HepG2 (cell line): ENCODE measurements around the gene ZSCAN4. TPM values are rescaled to one million over a fixed set of nuclear protein-coding genes. Genes with fewer than 3 reads are reported as not detected.

ENCODE experiments used
- ATAC-seq: fragments of 200-7000 bp; cut with Tn5 transposase; 3 replicates; pipeline ENCODE4 v1.9.1; 2020; ENCODE audit warnings: mild to moderate bottlenecking, moderate library complexity
- BruUV-seq: library from RNA; stranded (reverse); fragments of 400-500 nt; replicated peaks from 2 replicates; lab custom pipeline; 2021; lab: Mats Ljungman, UMichigan
- CTCF ChIA-PET: fragments of 300-600 bp; formaldehyde crosslinking; extraction: SDS; loops from one replicate; lab custom pipeline; 2021; ENCODE audit warnings: low total read pairs, inconsistent platforms, low intra/inter-chr PET ratio; lab: Yijun Ruan, JAX
- POLR2A ChIA-PET: fragments of 350-600 bp; sonication (Branson Sonifier 250); formaldehyde crosslinking; loops from one replicate; lab custom pipeline; 2020; ENCODE audit warnings: antibody characterized with exemption, inconsistent platforms; lab: Yijun Ruan, JAX
- DNase-seq: peaks from one replicate; pipeline ENCODE4 v3.0.0-alpha.2; 2015; ENCODE audit warnings: low spot score
- FAIRE-seq: peaks from 3 replicates; lab custom pipeline; 2011; peaks lifted over from hg19 to GRCh38; lab: Jason Lieb, UNC
- H2AFZ ChIP-seq: one replicate; pipeline ENCODE4 v1.6.1; 2011; ENCODE audit warnings: low read length, inconsistent platforms
- H3K27ac ChIP-seq: fragments of 300-600 bp; 3 replicates; pipeline ENCODE4 v1.8.0; 2011; ENCODE audit warnings: mixed run types, mild to moderate bottlenecking, mixed read lengths, low read length, inconsistent platforms; ENCODE audit not compliant: insufficient read depth; ENCODE audit errors: extremely low read length
- H3K27me3 ChIP-seq, 2 experiments: fragments of 200-600 bp in 1 of 2; 2 replicates in 1 of 2; 3 replicates in 1 of 2; pipeline versions ENCODE4 v1.6.0 to v1.8.0; 2011; ENCODE audit warnings: low read length in 2 of 2, mild to moderate bottlenecking in 2 of 2, moderate library complexity in 2 of 2, inconsistent platforms in 1 of 2; ENCODE audit not compliant: insufficient read depth in 2 of 2, control insufficient read depth in 1 of 2
- H3K36me3 ChIP-seq, 2 experiments: fragments of 200-600 bp in 1 of 2; replicated peaks in 1 of 2; 2 replicates in 1 of 2; 3 replicates in 1 of 2; pipeline versions ENCODE4 v1.5.1 to v1.8.0; 2011; ENCODE audit warnings: low read length in 2 of 2, inconsistent platforms in 1 of 2; ENCODE audit not compliant: insufficient read depth in 2 of 2, control insufficient read depth in 1 of 2
- H3K4me1 ChIP-seq: 2 replicates; pipeline ENCODE4 v1.5.1; 2012; ENCODE audit warnings: low read length, inconsistent platforms; ENCODE audit not compliant: insufficient read depth
- H3K4me2 ChIP-seq: 2 replicates; pipeline ENCODE4 v1.6.0; 2011; ENCODE audit warnings: low read depth, low read length, inconsistent platforms
- H3K4me3 ChIP-seq, 3 experiments: fragments of 200-600 bp in 1 of 3; sonication (generic), shearing (Covaris generic) in 1 of 3; replicated peaks in 1 of 3; 2 replicates each; pipeline ENCODE4 v1.5.1; 2011 to 2016; ENCODE audit warnings: low read length in 3 of 3, inconsistent platforms in 2 of 3, low read depth in 2 of 3, mild to moderate bottlenecking in 2 of 3, control low read depth in 1 of 3, mixed read lengths in 1 of 3; ENCODE audit not compliant: insufficient read depth in 1 of 3
- H3K79me2 ChIP-seq: one replicate; pipeline ENCODE4 v1.6.1; 2011; ENCODE audit warnings: low read length, inconsistent platforms; ENCODE audit not compliant: insufficient read depth
- H3K9ac ChIP-seq: 2 replicates; pipeline ENCODE4 v1.6.0; 2011; ENCODE audit warnings: mild to moderate bottlenecking, low read depth, low read length, inconsistent platforms; ENCODE audit not compliant: insufficient read depth
- H3K9me3 ChIP-seq: 2 replicates; pipeline ENCODE4 v1.5.1; 2012; ENCODE audit warnings: mild to moderate bottlenecking, low read length
- H4K20me1 ChIP-seq: 2 replicates; pipeline ENCODE4 v1.6.0; 2011; ENCODE audit warnings: inconsistent platforms, mild to moderate bottlenecking, low read length, moderate library complexity; ENCODE audit not compliant: insufficient read depth
- CHD2 ChIP-seq: IDR thresholded peaks from 2 replicates; pipeline ENCODE4 v1.6.1; 2011; ENCODE audit warnings: low read depth, low read length, improper control_type of control experiment
- FIP1L1 ChIP-seq: fragments of 200-400 bp; formaldehyde crosslinking; IDR thresholded peaks from 2 replicates; pipeline ENCODE4 v1.6.1; 2018; ENCODE audit warnings: low read depth, mild to moderate bottlenecking, low read length, moderate library complexity, borderline replicate concordance; ENCODE audit not compliant: insufficient read depth
- IKZF1 ChIP-seq: fragments of 450-650 bp; IDR thresholded peaks from 2 replicates; pipeline ENCODE4 v1.7.1; 2016
- LBX2 ChIP-seq: sonication (generic); formaldehyde crosslinking; IDR thresholded peaks from 2 replicates; pipeline ENCODE4 v1.5.0; 2020; ENCODE audit warnings: missing genetic modification reagents, mild to moderate bottlenecking, borderline replicate concordance
- SIN3B ChIP-seq: fragments of 150-350 bp; IDR thresholded peaks from 2 replicates; pipeline ENCODE4 v1.6.1; 2014; ENCODE audit warnings: low read length
- SNAI1 ChIP-seq: sonication (generic); formaldehyde crosslinking; IDR thresholded peaks from 2 replicates; pipeline ENCODE4 v1.5.0; 2020; ENCODE audit warnings: mild to moderate bottlenecking, missing genetic modification reagents, borderline replicate concordance
- ZMAT5 ChIP-seq: sonication (generic); formaldehyde crosslinking; IDR thresholded peaks from 2 replicates; pipeline ENCODE4 v1.5.0; 2020; ENCODE audit warnings: mild to moderate bottlenecking, low read depth, missing genetic modification reagents, borderline replicate concordance
- ZNF3 ChIP-seq: IDR thresholded peaks from 2 replicates; pipeline ENCODE4 v1.7.0; 2017; ENCODE audit warnings: inconsistent platforms
- ZNF552 ChIP-seq: sonication (generic); formaldehyde crosslinking; IDR thresholded peaks from 2 replicates; pipeline ENCODE4 v1.9.0; 2022; ENCODE audit warnings: missing genetic modification reagents, mild to moderate bottlenecking, borderline replicate concordance
- ZNF567 ChIP-seq: sonication (generic); formaldehyde crosslinking; IDR thresholded peaks from 2 replicates; pipeline ENCODE4 v1.8.1; 2023; ENCODE audit warnings: mild to moderate bottlenecking, missing genetic modification reagents, borderline replicate concordance
- ZNF605 ChIP-seq: sonication (generic); formaldehyde crosslinking; IDR thresholded peaks from 2 replicates; pipeline ENCODE4 v1.8.0; 2022; ENCODE audit warnings: mild to moderate bottlenecking, missing genetic modification reagents
- ZNF780A ChIP-seq: sonication (generic); formaldehyde crosslinking; IDR thresholded peaks from 2 replicates; pipeline ENCODE4 v1.8.0; 2022; ENCODE audit warnings: mild to moderate bottlenecking, missing genetic modification reagents, moderate library complexity
- WGBS: methylation state at CpG from one replicate; pipeline ENCODE4 v1.1.6; 2017; ENCODE audit warnings: low lambda C conversion rate; 5-methylcytosine and 5-hydroxymethylcytosine counted together
- in situ Hi-C: cut with HindIII; loops from 2 replicates; pipeline ENCODE4 v1.10.0; 2017; ENCODE audit warnings: low pct_unique_long_range_greater_than_20kb; ENCODE audit not compliant: extremely low pct_ligation_motif_present
- intact Hi-C: fragments of 100-400 bp; cut with micrococcal nuclease; formaldehyde crosslinking; loops from one replicate; pipeline ENCODE4 v1.10.0; 2022; ENCODE audit not compliant: unreplicated experiment
- polyA plus RNA-seq, 8 experiments: library from polyadenylated mRNA; depleted of rRNA in 3 of 8; stranded (reverse) in 7 of 8; unstranded in 1 of 8; fragments of >200 nt; fragmentation: Illumina TruSeq in 4 of 8; extraction: Trizol in 4 of 8; gene quantifications; 2 replicates each; pipeline versions ENCODE4 v1.2.1 to v1.2.3, GENCODE V29; 2011 to 2016; ENCODE audit warnings: low read depth in 4 of 8, missing spikeins in 1 of 8, mixed read lengths in 1 of 8; ENCODE audit not compliant: insufficient read depth in 1 of 8
- total RNA-seq, 5 experiments: library from RNA; depleted of rRNA; stranded (reverse); fragments of >200 nt; fragmentation: Illumina TruSeq; extraction: Trizol; gene quantifications; 2 replicates each; pipeline ENCODE4 v1.2.3, GENCODE V29; 2016; ENCODE audit warnings: low read depth in 1 of 5
- TF ChIP-seq, protein P1 (sequence below): sonication (generic); formaldehyde crosslinking; IDR thresholded peaks from 2 replicates; pipeline ENCODE4 v1.8.0; 2022; ENCODE audit warnings: mild to moderate bottlenecking, missing genetic modification reagents
- TF ChIP-seq, protein P2 (sequence below): sonication (generic); formaldehyde crosslinking; IDR thresholded peaks from 2 replicates; pipeline ENCODE4 v1.4.0; 2020; ENCODE audit warnings: missing genetic modification reagents, borderline replicate concordance
- TF ChIP-seq, protein P3 (sequence below): sonication (generic); formaldehyde crosslinking; IDR thresholded peaks from 2 replicates; pipeline ENCODE4 v1.5.0; 2020; ENCODE audit warnings: mild to moderate bottlenecking, missing genetic modification reagents, borderline replicate concordance
- TF ChIP-seq, protein P4 (sequence below): sonication (generic); formaldehyde crosslinking; IDR thresholded peaks from 2 replicates; pipeline ENCODE4 v1.4.0; 2020; ENCODE audit warnings: missing genetic modification reagents

ZSCAN4 gene
- total and polyA plus RNA-seq, 2 of the 13 experiments (the other 11 are each of a cell fraction or from before 2014, with no cell fraction given): 0.60 to 0.73 TPM

GRCh38 chr19:57682226-57682766 lies 13.6 kb downstream of the ZSCAN4 start:
- in situ Hi-C loops (no loop called here), intact Hi-C loops (no loop called here)
- BruUV-seq: no TSS peak
- ChIA-PET CTCF (no interaction called here), POLR2A (interaction anchor here (0.9 to 1.8 kb wide), 13 partner anchors 12 to 1087 kb away, joined by 3 to 21 read pairs (median 5); partner anchors contain the start of genes ZNF134, ZNF549, ZNF552 and ZNF587)
- ATAC-seq (peak; percentile 28; the same call in 2 of the 3 replicates), FAIRE-seq (no peak), DNase-seq (no peak)
- H3K27me3 ChIP-seq: no peaks in the 10 kb centered on the region; a peak in 1 of 5 replicates
- H3K36me3 ChIP-seq: peaks cover 9 to 41% of the 10 kb centered on the region in 2 experiments
- peak overlapping the region; percentile 93 to 99 (median 96) for H3K4me3 ChIP-seq
- peaks cover 11% of the 10 kb centered on the region; the same call in 1 of the 2 replicates for H3K9me3 ChIP-seq
- peaks cover 24% of the 10 kb centered on the region for H3K4me1 ChIP-seq
- peak overlapping the region; percentile 89 for H3K9ac ChIP-seq
- H3K27ac ChIP-seq: peak overlapping the region; percentile 65
- H4K20me1 ChIP-seq: no peaks in the 10 kb centered on the region
- H2AFZ ChIP-seq: no peak overlapping the region
- peaks cover 50% of the 10 kb centered on the region for H3K79me2 ChIP-seq
- WGBS: 1% methylated on average over 11 of the region's 19 CpGs
- H3K4me2 ChIP-seq: peak overlapping the region; percentile 96
- TF ChIP-seq ZNF3 (CRISPR knock-in tag): no peak
- TF ChIP-seq SIN3B: no peak
- no peak for TF ChIP-seq ZNF552 (CRISPR knock-in tag)
- TF ChIP-seq, protein P1, sequence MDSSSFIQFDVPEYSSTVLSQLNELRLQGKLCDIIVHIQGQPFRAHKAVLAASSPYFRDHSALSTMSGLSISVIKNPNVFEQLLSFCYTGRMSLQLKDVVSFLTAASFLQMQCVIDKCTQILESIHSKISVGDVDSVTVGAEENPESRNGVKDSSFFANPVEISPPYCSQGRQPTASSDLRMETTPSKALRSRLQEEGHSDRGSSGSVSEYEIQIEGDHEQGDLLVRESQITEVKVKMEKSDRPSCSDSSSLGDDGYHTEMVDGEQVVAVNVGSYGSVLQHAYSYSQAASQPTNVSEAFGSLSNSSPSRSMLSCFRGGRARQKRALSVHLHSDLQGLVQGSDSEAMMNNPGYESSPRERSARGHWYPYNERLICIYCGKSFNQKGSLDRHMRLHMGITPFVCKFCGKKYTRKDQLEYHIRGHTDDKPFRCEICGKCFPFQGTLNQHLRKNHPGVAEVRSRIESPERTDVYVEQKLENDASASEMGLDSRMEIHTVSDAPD (CRISPR knock-in tag): no peak
- TF ChIP-seq, protein P2, sequence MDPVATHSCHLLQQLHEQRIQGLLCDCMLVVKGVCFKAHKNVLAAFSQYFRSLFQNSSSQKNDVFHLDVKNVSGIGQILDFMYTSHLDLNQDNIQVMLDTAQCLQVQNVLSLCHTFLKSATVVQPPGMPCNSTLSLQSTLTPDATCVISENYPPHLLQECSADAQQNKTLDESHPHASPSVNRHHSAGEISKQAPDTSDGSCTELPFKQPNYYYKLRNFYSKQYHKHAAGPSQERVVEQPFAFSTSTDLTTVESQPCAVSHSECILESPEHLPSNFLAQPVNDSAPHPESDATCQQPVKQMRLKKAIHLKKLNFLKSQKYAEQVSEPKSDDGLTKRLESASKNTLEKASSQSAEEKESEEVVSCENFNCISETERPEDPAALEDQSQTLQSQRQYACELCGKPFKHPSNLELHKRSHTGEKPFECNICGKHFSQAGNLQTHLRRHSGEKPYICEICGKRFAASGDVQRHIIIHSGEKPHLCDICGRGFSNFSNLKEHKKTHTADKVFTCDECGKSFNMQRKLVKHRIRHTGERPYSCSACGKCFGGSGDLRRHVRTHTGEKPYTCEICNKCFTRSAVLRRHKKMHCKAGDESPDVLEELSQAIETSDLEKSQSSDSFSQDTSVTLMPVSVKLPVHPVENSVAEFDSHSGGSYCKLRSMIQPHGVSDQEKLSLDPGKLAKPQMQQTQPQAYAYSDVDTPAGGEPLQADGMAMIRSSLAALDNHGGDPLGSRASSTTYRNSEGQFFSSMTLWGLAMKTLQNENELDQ (CRISPR knock-in tag): no peak
- TF ChIP-seq CHD2: no peak
- TF ChIP-seq ZNF780A: no peak
- TF ChIP-seq SNAI1 (CRISPR knock-in tag): no peak
- TF ChIP-seq ZNF567: no peak
- TF ChIP-seq FIP1L1: no peak
- no peak for TF ChIP-seq ZMAT5 (CRISPR knock-in tag)
- no peak for TF ChIP-seq LBX2 (CRISPR knock-in tag)
- 0 out of 2 replicates have a peak, but pooled peaks have one; percentile 3 for TF ChIP-seq ZNF605
- TF ChIP-seq, protein P3, sequence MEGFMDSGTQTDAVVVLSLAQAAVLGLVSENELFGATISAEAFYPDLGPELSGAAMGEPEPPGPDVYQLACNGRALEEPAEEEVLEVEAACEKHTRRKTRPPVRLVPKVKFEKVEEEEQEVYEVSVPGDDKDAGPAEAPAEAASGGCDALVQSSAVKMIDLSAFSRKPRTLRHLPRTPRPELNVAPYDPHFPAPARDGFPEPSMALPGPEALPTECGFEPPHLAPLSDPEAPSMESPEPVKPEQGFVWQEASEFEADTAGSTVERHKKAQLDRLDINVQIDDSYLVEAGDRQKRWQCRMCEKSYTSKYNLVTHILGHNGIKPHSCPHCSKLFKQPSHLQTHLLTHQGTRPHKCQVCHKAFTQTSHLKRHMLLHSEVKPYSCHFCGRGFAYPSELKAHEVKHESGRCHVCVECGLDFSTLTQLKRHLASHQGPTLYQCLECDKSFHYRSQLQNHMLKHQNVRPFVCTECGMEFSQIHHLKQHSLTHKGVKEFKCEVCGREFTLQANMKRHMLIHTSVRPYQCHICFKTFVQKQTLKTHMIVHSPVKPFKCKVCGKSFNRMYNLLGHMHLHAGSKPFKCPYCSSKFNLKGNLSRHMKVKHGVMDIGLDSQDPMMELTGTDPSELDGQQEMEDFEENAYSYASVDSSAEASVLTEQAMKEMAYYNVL (CRISPR knock-in tag): peak; percentile 6; the same call in 1 of the 2 replicates
- TF ChIP-seq IKZF1: no peak
- TF ChIP-seq, protein P4, sequence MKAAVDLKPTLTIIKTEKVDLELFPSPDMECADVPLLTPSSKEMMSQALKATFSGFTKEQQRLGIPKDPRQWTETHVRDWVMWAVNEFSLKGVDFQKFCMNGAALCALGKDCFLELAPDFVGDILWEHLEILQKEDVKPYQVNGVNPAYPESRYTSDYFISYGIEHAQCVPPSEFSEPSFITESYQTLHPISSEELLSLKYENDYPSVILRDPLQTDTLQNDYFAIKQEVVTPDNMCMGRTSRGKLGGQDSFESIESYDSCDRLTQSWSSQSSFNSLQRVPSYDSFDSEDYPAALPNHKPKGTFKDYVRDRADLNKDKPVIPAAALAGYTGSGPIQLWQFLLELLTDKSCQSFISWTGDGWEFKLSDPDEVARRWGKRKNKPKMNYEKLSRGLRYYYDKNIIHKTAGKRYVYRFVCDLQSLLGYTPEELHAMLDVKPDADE: no peak
